Adrenal gland (tissue), 12 donors: Measurements from ENCODE around the gene TBX4. TPM values are rescaled to one million over a fixed set of nuclear protein-coding genes. Genes with fewer than 3 reads are reported as not detected.

Experiments used
- DNase-seq, 7 donors: peaks; one replicate each; pipeline ENCODE4 v3.0.0-alpha.2; 2019 to 2020
- H3K27ac ChIP-seq, 5 donors: fragments of 200-600 bp; sonication (generic) in 4 of 5; 1 replicate in 3 of 5; 2 replicates in 2 of 5; pipeline versions ENCODE4 v1.5.1 to v1.8.0; 2016 to 2020; ENCODE audit warnings: mild to moderate bottlenecking in 1 of 5
- H3K27me3 ChIP-seq: fragments of 200-600 bp; 2 replicates; pipeline ENCODE4 v1.8.0; 2021
- H3K36me3 ChIP-seq, 2 donors: fragments of 200-600 bp; replicated peaks in 1 of 2; 1 replicate in 1 of 2; 2 replicates in 1 of 2; pipeline versions ENCODE4 v1.5.1 to v1.8.0; 2018 to 2022
- H3K4me1 ChIP-seq, 2 donors: fragments of 200-600 bp; replicated peaks in 1 of 2; 1 replicate in 1 of 2; 2 replicates in 1 of 2; pipeline versions ENCODE4 v1.5.1 to v1.8.0; 2018 to 2021
- H3K4me3 ChIP-seq, 4 donors: fragments of 200-600 bp; sonication (generic) in 3 of 4; one replicate each; pipeline ENCODE4 v1.5.1; 2016 to 2018
- H3K9me3 ChIP-seq, 3 donors: fragments of 200-600 bp; sonication (generic) in 1 of 3; replicated peaks in 1 of 3; 1 replicate in 2 of 3; 2 replicates in 1 of 3; pipeline versions ENCODE4 v1.5.1 to v1.8.0; 2016 to 2021
- POLR2A ChIP-seq, 2 donors: fragments of 450-650 bp; IDR thresholded peaks; one replicate each; pipeline ENCODE4 v1.6.1; 2017; ENCODE audit warnings: antibody characterized with exemption in 2 of 2, mild to moderate bottlenecking in 2 of 2, moderate library complexity in 1 of 2
- WGBS, 4 donors: extraction: QIAGEN DNeasy Blood & Tissue Kit in 2 of 4; methylation state at CpG; one replicate each; pipeline versions ENCODE4 v1.1.5 to v1.1.7; 2013 to 2017; 5-methylcytosine and 5-hydroxymethylcytosine counted together
- intact Hi-C, 2 donors: fragments of 100-400 bp; cut with DNase I; formaldehyde crosslinking; loops; one replicate each; pipeline versions ENCODE4 v1.14.1 to v1.15.0; 2022 to 2023
- polyA plus RNA-seq, 3 donors: library from polyadenylated mRNA; stranded (reverse); fragments of 200-250 nt in 2 of 3; fragments of 350-450 nt in 1 of 3; fragmentation: Illumina TruSeq in 1 of 3; extraction: RNeasy Lipid Tissue Mini Kit (QIAGEN cat#74804) in 1 of 3; gene quantifications; one replicate each; pipeline ENCODE4 v1.2.3, GENCODE V29; 2013 to 2014
- total RNA-seq, 9 donors: library from RNA; depleted of rRNA in 4 of 9; stranded (reverse); fragments of >200 nt in 4 of 9; fragments of 120-200 nt in 1 of 9; fragmentation: NEBNext Ultra II Directional in 1 of 9; extraction: Animal tissue kit (Norgen Biotek cat#: 25700) in 1 of 9; gene quantifications; one replicate each; pipeline versions ENCODE4 v1.1.0 to v1.2.4, GENCODE V29; 2013 to 2023
- TF ChIP-seq, protein P1 (sequence below), 6 experiments: fragments of 450-650 bp in 4 of 6; fragments of 200-600 bp in 2 of 6; sonication (generic) in 1 of 6; IDR thresholded peaks; 1 replicate in 5 of 6; 2 replicates in 1 of 6; pipeline versions ENCODE4 v1.5.1 to v1.8.0; 2016 to 2021; ENCODE audit warnings: antibody characterized with exemption in 6 of 6, mild to moderate bottlenecking in 2 of 6, moderate library complexity in 1 of 6
- donor health status: healthy with polysubstance abuse.
- donor health status: Bipolar disorder and iron deficiency.
- donor health status: DM: yes; HTN: yes; CAD: no.
- donor health status: DM: no; HTN: no; CAD: no.
- donor health status: DM: no; HTN: no; CAD: no.
- donor health status: DM: yes; HTN: yes; CAD: no.

The TBX4 gene
- total and polyA plus RNA-seq, 12 donors = 0.03 to 0.54 (median 0.21) TPM; not detected in 8

GRCh38 chr17:61498042-61498994 is 46.1 kb downstream of the TBX4 start:
- H3K9me3 ChIP-seq = no peaks in the 10 kb centered on the region
- intact Hi-C loops = no loop called here
- H3K27me3 ChIP-seq = peaks cover 5% of the 10 kb centered on the region
- peaks cover 0 to 9% of the 10 kb centered on the region in 2 donors for H3K4me1 ChIP-seq
- H3K4me3 ChIP-seq = no peak overlapping the region
- H3K27ac ChIP-seq = no peak overlapping the region
- H3K36me3 ChIP-seq = no peaks in the 10 kb centered on the region
- TF ChIP-seq POLR2A (IDR thresholded peaks at IDR 0.05) = no peak
- TF ChIP-seq, protein P1, sequence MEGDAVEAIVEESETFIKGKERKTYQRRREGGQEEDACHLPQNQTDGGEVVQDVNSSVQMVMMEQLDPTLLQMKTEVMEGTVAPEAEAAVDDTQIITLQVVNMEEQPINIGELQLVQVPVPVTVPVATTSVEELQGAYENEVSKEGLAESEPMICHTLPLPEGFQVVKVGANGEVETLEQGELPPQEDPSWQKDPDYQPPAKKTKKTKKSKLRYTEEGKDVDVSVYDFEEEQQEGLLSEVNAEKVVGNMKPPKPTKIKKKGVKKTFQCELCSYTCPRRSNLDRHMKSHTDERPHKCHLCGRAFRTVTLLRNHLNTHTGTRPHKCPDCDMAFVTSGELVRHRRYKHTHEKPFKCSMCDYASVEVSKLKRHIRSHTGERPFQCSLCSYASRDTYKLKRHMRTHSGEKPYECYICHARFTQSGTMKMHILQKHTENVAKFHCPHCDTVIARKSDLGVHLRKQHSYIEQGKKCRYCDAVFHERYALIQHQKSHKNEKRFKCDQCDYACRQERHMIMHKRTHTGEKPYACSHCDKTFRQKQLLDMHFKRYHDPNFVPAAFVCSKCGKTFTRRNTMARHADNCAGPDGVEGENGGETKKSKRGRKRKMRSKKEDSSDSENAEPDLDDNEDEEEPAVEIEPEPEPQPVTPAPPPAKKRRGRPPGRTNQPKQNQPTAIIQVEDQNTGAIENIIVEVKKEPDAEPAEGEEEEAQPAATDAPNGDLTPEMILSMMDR (IDR thresholded peaks at IDR 0.05) = no peak
- WGBS, 4 donors = 88 to 94% (median 90%) methylated on average over 8 of the region's 8 CpGs
- DNase-seq = no peak

- no peak for DNase-seq
- Histone ChIP-seq H3K4me1 (peaks cover 0 to 4% of the 10 kb centered on the region in 2 donors), H3K27me3 (peaks cover 5% of the 10 kb centered on the region), H3K36me3 (no peaks in the 10 kb centered on the region), H3K27ac (no peak overlapping the region), H3K4me3 (no peak overlapping the region), H3K9me3 (no peaks in the 10 kb centered on the region)
- TF ChIP-seq, protein P1 (IDR thresholded peaks at IDR 0.05) = no peak
- no peak for TF ChIP-seq POLR2A (IDR thresholded peaks at IDR 0.05)
- intact Hi-C loops = no loop called here
- WGBS, 4 donors = 85 to 100% (median 90%) methylated on average over 3 of the region's 3 CpGs
These were observed 47.4 kb downstream of the TBX4 start for GRCh38 chr17:61499632-61500031.

DNA sequence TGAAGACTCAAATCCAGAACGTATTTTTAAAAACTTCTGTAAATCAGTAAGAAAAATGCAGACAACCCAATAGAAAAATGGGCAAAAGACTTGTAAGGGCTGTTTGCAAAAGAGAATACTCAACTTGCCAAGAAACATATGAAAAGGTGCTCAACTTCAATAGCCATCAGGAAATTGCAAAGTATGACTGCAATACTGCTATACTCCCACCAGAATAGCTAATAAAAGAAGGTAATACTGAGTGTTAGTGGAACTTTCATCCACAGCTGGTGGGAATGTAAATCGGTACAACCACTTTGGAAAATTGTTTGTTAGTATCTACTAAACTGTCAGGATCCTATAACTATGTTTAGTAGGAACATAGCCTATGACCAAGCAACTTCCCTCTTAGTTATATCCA is 48.1 kb downstream of the TBX4 start:
- WGBS, 4 donors = 78 to 87% (median 83%) methylated on average over 2 of the region's 2 CpGs
- H3K27ac ChIP-seq = no peak overlapping the region
- TF ChIP-seq, protein P1 (IDR thresholded peaks at IDR 0.05) = no peak
- TF ChIP-seq POLR2A (IDR thresholded peaks at IDR 0.05) = no peak
- H3K4me3 ChIP-seq = no peak overlapping the region
- no peaks in the 10 kb centered on the region for H3K4me1 ChIP-seq
- peaks cover 5% of the 10 kb centered on the region for H3K27me3 ChIP-seq
- DNase-seq = no peak
- no peaks in the 10 kb centered on the region for H3K9me3 ChIP-seq
- no peaks in the 10 kb centered on the region for H3K36me3 ChIP-seq
- intact Hi-C loops = no loop called here

GRCh38 chr17:61502292-61502691 is 50.1 kb downstream of the TBX4 start:
- Histone ChIP-seq H3K27ac (no peak overlapping the region), H3K4me1 (no peaks in the 10 kb centered on the region), H3K27me3 (peaks cover 5% of the 10 kb centered on the region), H3K4me3 (no peak overlapping the region), H3K9me3 (no peaks in the 10 kb centered on the region), H3K36me3 (no peaks in the 10 kb centered on the region)
- no peak for DNase-seq
- WGBS, 4 donors = 86 to 90% (median 88%) methylated on average over 5 of the region's 5 CpGs
- TF ChIP-seq POLR2A (IDR thresholded peaks at IDR 0.05) = no peak
- TF ChIP-seq, protein P1 (IDR thresholded peaks at IDR 0.05) = no peak
- intact Hi-C loops = no loop called here
